OCI-LY1 (cell line): ENCODE results near the gene SFT2D1.

Experiments
- EZH2 ChIP-seq: fragments of 200-600 bp; sonication (generic), shearing (Covaris generic); IDR thresholded peaks from 2 replicates; pipeline ENCODE4 v1.8.0; 2017; ENCODE audit warnings: borderline replicate concordance, mixed run types, mild to moderate bottlenecking, antibody characterized with exemption, low read length, moderate library complexity, mixed read lengths
- TF ChIP-seq, protein P1 (sequence below): fragments of 200-600 bp; sonication (generic), shearing (Covaris generic); IDR thresholded peaks from 2 replicates; pipeline ENCODE4 v1.5.1; 2017; ENCODE audit warnings: mild to moderate bottlenecking, antibody characterized with exemption, low read length, moderate library complexity, mixed read lengths

DNA sequence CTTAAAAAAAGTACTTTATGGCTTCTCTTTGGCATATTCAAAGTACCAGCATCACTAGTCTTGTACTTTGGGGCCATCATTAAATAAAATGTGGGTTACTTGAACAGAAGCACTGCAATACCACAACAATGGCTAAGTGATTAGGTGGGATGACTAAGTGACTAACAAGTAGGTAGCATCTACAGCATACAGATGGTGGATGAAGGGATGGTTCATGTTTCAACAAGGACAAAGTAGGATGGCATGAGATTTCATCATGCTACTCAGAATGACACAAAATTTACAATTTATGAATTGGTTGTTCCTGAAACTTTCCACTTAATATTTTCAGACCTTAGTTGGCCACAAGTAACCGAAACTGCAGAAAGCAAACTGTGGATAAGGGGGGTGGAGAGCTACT, 32.7 kb upstream of the SFT2D1 start:
- TF ChIP-seq, protein P1, sequence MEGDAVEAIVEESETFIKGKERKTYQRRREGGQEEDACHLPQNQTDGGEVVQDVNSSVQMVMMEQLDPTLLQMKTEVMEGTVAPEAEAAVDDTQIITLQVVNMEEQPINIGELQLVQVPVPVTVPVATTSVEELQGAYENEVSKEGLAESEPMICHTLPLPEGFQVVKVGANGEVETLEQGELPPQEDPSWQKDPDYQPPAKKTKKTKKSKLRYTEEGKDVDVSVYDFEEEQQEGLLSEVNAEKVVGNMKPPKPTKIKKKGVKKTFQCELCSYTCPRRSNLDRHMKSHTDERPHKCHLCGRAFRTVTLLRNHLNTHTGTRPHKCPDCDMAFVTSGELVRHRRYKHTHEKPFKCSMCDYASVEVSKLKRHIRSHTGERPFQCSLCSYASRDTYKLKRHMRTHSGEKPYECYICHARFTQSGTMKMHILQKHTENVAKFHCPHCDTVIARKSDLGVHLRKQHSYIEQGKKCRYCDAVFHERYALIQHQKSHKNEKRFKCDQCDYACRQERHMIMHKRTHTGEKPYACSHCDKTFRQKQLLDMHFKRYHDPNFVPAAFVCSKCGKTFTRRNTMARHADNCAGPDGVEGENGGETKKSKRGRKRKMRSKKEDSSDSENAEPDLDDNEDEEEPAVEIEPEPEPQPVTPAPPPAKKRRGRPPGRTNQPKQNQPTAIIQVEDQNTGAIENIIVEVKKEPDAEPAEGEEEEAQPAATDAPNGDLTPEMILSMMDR: no peak
- TF ChIP-seq EZH2: no peak
